ENCODE measurements around the gene CRYL1.

- no peak for TF ChIP-seq TAF1 (IDR thresholded peaks at IDR 0.05; ENCODE audit: low read depth, low read length)
- TF ChIP-seq POLR2A (IDR thresholded peaks at IDR 0.05; ENCODE audit: low read depth, low read length), result no peak
- no peak for TF ChIP-seq POLR2AphosphoS5 (IDR thresholded peaks at IDR 0.05; ENCODE audit: low read depth, low read length)
- no peak for TF ChIP-seq SPI1 (IDR thresholded peaks at IDR 0.05; ENCODE audit: low read depth, low read length)
- no peak for TF ChIP-seq POU2F2 (IDR thresholded peaks at IDR 0.05; ENCODE audit: low read depth, low read length)
- TF ChIP-seq PAX5 (IDR thresholded peaks at IDR 0.05; ENCODE audit: insufficient read depth, low read length, severe bottlenecking), result no peak
Observed at GRCh38 chr13:20506696-20507095, 19.0 kb downstream of the CRYL1 start.
